CD14-positive monocyte (primary cell): ENCODE measurements around the gene CYP26A1. TPM values are rescaled to one million over a fixed set of nuclear protein-coding genes. Genes with fewer than 3 reads are reported as not detected.
A peak's percentile ranks its signal among the peaks of the same experiment; 100 is the strongest.

ENCODE experiments used
- DNase-seq, 3 donors: peaks; one replicate each; pipeline ENCODE4 v3.0.0-alpha.2; 2011 to 2022
- H2AFZ ChIP-seq: 2 replicates; pipeline ENCODE4 v1.6.0; 2012; ENCODE audit warnings: mild to moderate bottlenecking, low read depth, low read length, inconsistent platforms; ENCODE audit not compliant: insufficient read depth, poor library complexity, severe bottlenecking
- H3K27ac ChIP-seq, 2 donors: 1 replicate in 1 of 2; 2 replicates in 1 of 2; pipeline ENCODE4 v1.5.1; 2012 to 2013; ENCODE audit warnings: low read length in 2 of 2, control low read depth in 1 of 2, inconsistent platforms in 1 of 2, low read depth in 1 of 2, mild to moderate bottlenecking in 1 of 2
- H3K27me3 ChIP-seq, 2 donors: one replicate each; pipeline versions ENCODE4 v1.6.0 to v1.6.1; 2011 to 2013; ENCODE audit warnings: low read length in 2 of 2; ENCODE audit not compliant: control insufficient read depth in 2 of 2, insufficient read depth in 2 of 2
- H3K36me3 ChIP-seq, 2 donors: replicated peaks in 1 of 2; 1 replicate in 1 of 2; 2 replicates in 1 of 2; pipeline versions ENCODE4 v1.5.1 to v1.6.1; 2012 to 2013; ENCODE audit warnings: low read length in 2 of 2, control low read depth in 1 of 2, inconsistent platforms in 1 of 2, mild to moderate bottlenecking in 1 of 2; ENCODE audit not compliant: insufficient read depth in 2 of 2, control insufficient read depth in 1 of 2
- H3K4me1 ChIP-seq, 2 donors: 1 replicate in 1 of 2; 2 replicates in 1 of 2; pipeline versions ENCODE4 v1.5.1 to v1.6.1; 2012 to 2013; ENCODE audit warnings: low read length in 2 of 2, control low read depth in 1 of 2, inconsistent platforms in 1 of 2, mild to moderate bottlenecking in 1 of 2, moderate library complexity in 1 of 2; ENCODE audit not compliant: insufficient read depth in 2 of 2, control insufficient read depth in 1 of 2
- H3K4me2 ChIP-seq: replicated peaks from 2 replicates; pipeline ENCODE3; 2012; ENCODE audit warnings: low read length, moderate library complexity, mild to moderate bottlenecking; ENCODE audit not compliant: poor library complexity, severe bottlenecking; ENCODE audit errors: extremely low read depth
- H3K4me3 ChIP-seq, 3 experiments: fragments of 200-600 bp in 1 of 3; sonication (generic) in 1 of 3; replicated peaks in 1 of 3; 1 replicate in 2 of 3; 2 replicates in 1 of 3; pipeline ENCODE4 v1.5.1; 2011 to 2013; ENCODE audit warnings: low read length in 3 of 3, mild to moderate bottlenecking in 3 of 3, control low read depth in 2 of 3, low read depth in 2 of 3, inconsistent platforms in 1 of 3, moderate library complexity in 1 of 3
- H3K79me2 ChIP-seq: 2 replicates; pipeline ENCODE4 v1.6.0; 2012; ENCODE audit warnings: mild to moderate bottlenecking, control low read depth, inconsistent platforms, low read length, moderate library complexity; ENCODE audit not compliant: insufficient read depth
- H3K9ac ChIP-seq: 2 replicates; pipeline ENCODE4 v1.6.0; 2017; ENCODE audit warnings: low read length, mild to moderate bottlenecking; ENCODE audit not compliant: insufficient read depth, poor library complexity, severe bottlenecking
- H3K9me3 ChIP-seq, 2 donors: replicated peaks in 1 of 2; 1 replicate in 1 of 2; 2 replicates in 1 of 2; pipeline versions ENCODE4 v1.5.1 to v1.6.1; 2012 to 2013; ENCODE audit warnings: low read length in 2 of 2, control low read depth in 1 of 2; ENCODE audit not compliant: control insufficient read depth in 1 of 2, insufficient read depth in 1 of 2
- H4K20me1 ChIP-seq: 2 replicates; pipeline ENCODE4 v1.6.0; 2012; ENCODE audit warnings: mild to moderate bottlenecking, low read length, control low read depth, moderate library complexity; ENCODE audit not compliant: insufficient read depth
- H3K27ac Mint-ChIP-seq, 7 donors: one replicate each; pipeline ENCODE4 v1.8.0; 2020; ENCODE audit warnings: mild to moderate bottlenecking in 7 of 7, mixed read lengths in 7 of 7, moderate library complexity in 6 of 7, inconsistent platforms in 2 of 7
- H3K27me3 Mint-ChIP-seq, 3 donors: one replicate each; pipeline ENCODE4 v1.8.0; 2021 to 2022; ENCODE audit warnings: low read depth in 3 of 3, mild to moderate bottlenecking in 3 of 3, mixed read lengths in 3 of 3, moderate library complexity in 3 of 3, inconsistent platforms in 1 of 3
- H3K36me3 Mint-ChIP-seq, 2 donors: one replicate each; pipeline ENCODE4 v1.8.0; 2020; ENCODE audit warnings: mixed read lengths in 2 of 2, inconsistent platforms in 1 of 2, mild to moderate bottlenecking in 1 of 2
- H3K4me1 Mint-ChIP-seq: one replicate; pipeline ENCODE4 v1.8.0; 2020; ENCODE audit warnings: mild to moderate bottlenecking, mixed read lengths
- H3K4me3 Mint-ChIP-seq, 2 donors: one replicate each; pipeline ENCODE4 v1.8.0; 2020; ENCODE audit warnings: mild to moderate bottlenecking in 2 of 2, mixed read lengths in 2 of 2, moderate library complexity in 1 of 2
- H3K9me3 Mint-ChIP-seq, 7 donors: one replicate each; pipeline ENCODE4 v1.8.0; 2020 to 2022; ENCODE audit warnings: mixed read lengths in 7 of 7, mild to moderate bottlenecking in 6 of 7, moderate library complexity in 6 of 7, inconsistent platforms in 2 of 7
- CTCF ChIP-seq: fragments of 200-600 bp; IDR thresholded peaks from one replicate; pipeline ENCODE4 v1.8.0; 2022; ENCODE audit warnings: antibody characterized with exemption, mild to moderate bottlenecking
- WGBS: methylation state at CpG from one replicate; pipeline ENCODE4 v1.1.5; 2013; ENCODE audit warnings: missing lambda C conversion rate; ENCODE audit not compliant: insufficient coverage; 5-methylcytosine and 5-hydroxymethylcytosine counted together
- intact Hi-C, 2 donors: fragments of 100-400 bp; cut with micrococcal nuclease; formaldehyde crosslinking; loops; one replicate each; pipeline versions ENCODE4 v1.15.0 to v1.15.1; 2023
- polyA plus RNA-seq, 3 donors: library from polyadenylated mRNA; depleted of rRNA in 1 of 3; unstranded in 2 of 3; stranded (reverse) in 1 of 3; fragments of 300-500 nt in 2 of 3; fragments of >200 nt in 1 of 3; fragmentation: Illumina TruSeq in 2 of 3; gene quantifications; 1 replicate in 2 of 3; 2 replicates in 1 of 3; pipeline ENCODE4 v1.2.3, GENCODE V29; 2012 to 2021

Gene CYP26A1
- polyA plus RNA-seq, 3 donors, result not detected

GRCh38 chr10:93072713-93073538, 767 bp upstream of the CYP26A1 start:
- Histone ChIP-seq H3K27me3 (peaks cover 76 to 97% of the 10 kb centered on the region in 2 donors), H2AFZ (no peak overlapping the region), H3K9ac (no peak overlapping the region), H3K4me3 (no peak overlapping the region), H3K27ac (no peak overlapping the region), H3K4me2 (peak overlapping the region; percentile 60), H3K36me3 (no peaks in the 10 kb centered on the region), H3K79me2 (no peaks in the 10 kb centered on the region), H4K20me1 (no peaks in the 10 kb centered on the region), H3K9me3 (peaks cover 5 to 55% of the 10 kb centered on the region in 2 donors), H3K4me1 (peaks cover 23 to 35% of the 10 kb centered on the region in 2 donors)
- intact Hi-C loops, result no loop called here
- Mint-ChIP-seq H3K27ac (no peak overlapping the region), H3K27me3 (peaks cover 87 to 98% (median 97%) of the 10 kb centered on the region in 3 donors), H3K36me3 (peaks cover 5 to 14% of the 10 kb centered on the region in 2 donors), H3K9me3 (peaks cover 0 to 11% (median 4%) of the 10 kb centered on the region in 7 donors), H3K4me3 (peak overlapping the region in 1 of 2 donors; percentile 87), H3K4me1 (peaks cover 31% of the 10 kb centered on the region)
- 2% methylated on average over 33 of the region's 34 CpGs for WGBS
- no peak for TF ChIP-seq CTCF
- DNase-seq, result no peak

- peaks cover 27% of the 10 kb centered on the region for H3K4me1 Mint-ChIP-seq
- H3K4me2 ChIP-seq, result peak overlapping the region; percentile 60
These were observed 479 bp downstream of the CYP26A1 start for GRCh38 chr10:93074147-93074596.

More at GRCh38 chr10:93074147-93074596, 479 bp downstream of the CYP26A1 start:
- peaks cover 5 to 12% of the 10 kb centered on the region in 2 donors for H3K36me3 Mint-ChIP-seq
- peak overlapping the region in 1 of 3 experiments; percentile 11 for H3K4me3 ChIP-seq
- H2AFZ ChIP-seq, result no peak overlapping the region
- peaks cover 77 to 96% (median 92%) of the 10 kb centered on the region in 3 donors for H3K27me3 Mint-ChIP-seq
- H4K20me1 ChIP-seq, result no peaks in the 10 kb centered on the region
- H3K36me3 ChIP-seq, result no peaks in the 10 kb centered on the region
- H3K9ac ChIP-seq, result no peak overlapping the region
- H3K4me3 Mint-ChIP-seq, result peak overlapping the region; percentile 9 to 86
- peaks cover 5 to 49% of the 10 kb centered on the region in 2 donors for H3K9me3 ChIP-seq
- TF ChIP-seq CTCF, result no peak
- intact Hi-C loops, result no loop called here
- peaks cover 23 to 35% of the 10 kb centered on the region in 2 donors for H3K4me1 ChIP-seq
- peaks cover 0 to 9% (median 4%) of the 10 kb centered on the region in 7 donors for H3K9me3 Mint-ChIP-seq
- peak overlapping the region in 1 of 7 donors; percentile 21 for H3K27ac Mint-ChIP-seq
- no peaks in the 10 kb centered on the region for H3K79me2 ChIP-seq
- no peak for DNase-seq
- H3K27me3 ChIP-seq, result peaks cover 70 to 90% of the 10 kb centered on the region in 2 donors
- WGBS, result 0% methylated on average over 38 of the region's 40 CpGs
- no peak overlapping the region for H3K27ac ChIP-seq
